ENCODE data around the gene CSH1.

CSH1 gene

GRCh38 chr17:63937319-63937718 is 40.9 kb upstream of the CSH1 start:
- H3K27me3 ChIP-seq (ENCODE audit: control insufficient read depth, insufficient read depth, low read length): no peaks in the 10 kb centered on the region
- H3K9ac ChIP-seq (ENCODE audit: low read depth, low read length): no peak overlapping the region
- H3K4me3 ChIP-seq (ENCODE audit: low read depth, low read length): no peak overlapping the region
- no peaks in the 10 kb centered on the region for H3K9me3 ChIP-seq (ENCODE audit: control insufficient read depth, insufficient read depth, low read length)
- H3K4me1 ChIP-seq (ENCODE audit: control insufficient read depth, insufficient read depth, low read length): no peaks in the 10 kb centered on the region
- peaks cover under 1% of the 10 kb centered on the region for H3K36me3 ChIP-seq (ENCODE audit: control insufficient read depth, insufficient read depth, low read length)

- H3K9ac ChIP-seq (ENCODE audit: low read depth, low read length): no peak overlapping the region
- H3K4me3 ChIP-seq (ENCODE audit: low read depth, low read length): no peak overlapping the region
- H3K27me3 ChIP-seq (ENCODE audit: control insufficient read depth, insufficient read depth, low read length): no peaks in the 10 kb centered on the region
- peaks cover 3% of the 10 kb centered on the region for H3K4me1 ChIP-seq (ENCODE audit: control insufficient read depth, insufficient read depth, low read length)
- H3K9me3 ChIP-seq (ENCODE audit: control insufficient read depth, insufficient read depth, low read length): no peaks in the 10 kb centered on the region
- no peaks in the 10 kb centered on the region for H3K36me3 ChIP-seq (ENCODE audit: control insufficient read depth, insufficient read depth, low read length)
Measured at GRCh38 chr17:63934183-63935112, 38.1 kb upstream of the CSH1 start.

GRCh38 chr17:63933598-63933997 is 37.2 kb upstream of the CSH1 start:
- Histone ChIP-seq H3K9me3 (ENCODE audit: control insufficient read depth, insufficient read depth, low read length) (no peaks in the 10 kb centered on the region), H3K27me3 (ENCODE audit: control insufficient read depth, insufficient read depth, low read length) (no peaks in the 10 kb centered on the region), H3K4me3 (ENCODE audit: low read depth, low read length) (no peak overlapping the region), H3K4me1 (ENCODE audit: control insufficient read depth, insufficient read depth, low read length) (peaks cover 3% of the 10 kb centered on the region), H3K36me3 (ENCODE audit: control insufficient read depth, insufficient read depth, low read length) (no peaks in the 10 kb centered on the region), H3K9ac (ENCODE audit: low read depth, low read length) (no peak overlapping the region)

GRCh38 chr17:63932721-63933120 is 36.3 kb upstream of the CSH1 start:
- no peaks in the 10 kb centered on the region for H3K9me3 ChIP-seq (ENCODE audit: control insufficient read depth, insufficient read depth, low read length)
- no peaks in the 10 kb centered on the region for H3K27me3 ChIP-seq (ENCODE audit: control insufficient read depth, insufficient read depth, low read length)
- H3K4me3 ChIP-seq (ENCODE audit: low read depth, low read length): no peak overlapping the region
- H3K36me3 ChIP-seq (ENCODE audit: control insufficient read depth, insufficient read depth, low read length): no peaks in the 10 kb centered on the region
- no peak overlapping the region for H3K9ac ChIP-seq (ENCODE audit: low read depth, low read length)
- peaks cover 3% of the 10 kb centered on the region for H3K4me1 ChIP-seq (ENCODE audit: control insufficient read depth, insufficient read depth, low read length)

- H3K9me3 ChIP-seq (ENCODE audit: control insufficient read depth, insufficient read depth, low read length): no peaks in the 10 kb centered on the region
- peaks cover 3% of the 10 kb centered on the region for H3K4me1 ChIP-seq (ENCODE audit: control insufficient read depth, insufficient read depth, low read length)
- H3K9ac ChIP-seq (ENCODE audit: low read depth, low read length): no peak within 1 kb of the TSS
- H3K4me3 ChIP-seq (ENCODE audit: low read depth, low read length): no peak within 1 kb of the TSS
- H3K27me3 ChIP-seq (ENCODE audit: control insufficient read depth, insufficient read depth, low read length): no peaks in the 10 kb centered on the region
- no peaks in the 10 kb centered on the region for H3K36me3 ChIP-seq (ENCODE audit: control insufficient read depth, insufficient read depth, low read length)
Measured at GRCh38 chr17:63931981-63932561, 35.7 kb upstream of the CSH1 start, which contains the start of gene CD79B. Gene CD79B, minus strand, starts transcription at chr17:63932331. Its CDS starts 70 bp downstream, at chr17:63932261.

GRCh38 chr17:63930951-63931575 is 34.7 kb upstream of the CSH1 start:
- H3K9me3 ChIP-seq (ENCODE audit: control insufficient read depth, insufficient read depth, low read length): no peaks in the 10 kb centered on the region
- no peak overlapping the region for H3K4me3 ChIP-seq (ENCODE audit: low read depth, low read length)
- H3K9ac ChIP-seq (ENCODE audit: low read depth, low read length): no peak overlapping the region
- H3K27me3 ChIP-seq (ENCODE audit: control insufficient read depth, insufficient read depth, low read length): no peaks in the 10 kb centered on the region
- H3K36me3 ChIP-seq (ENCODE audit: control insufficient read depth, insufficient read depth, low read length): no peaks in the 10 kb centered on the region
- peaks cover 3% of the 10 kb centered on the region for H3K4me1 ChIP-seq (ENCODE audit: control insufficient read depth, insufficient read depth, low read length)

GRCh38 chr17:63929860-63930766 is 33.7 kb upstream of the CSH1 start:
- Histone ChIP-seq H3K27me3 (ENCODE audit: control insufficient read depth, insufficient read depth, low read length) (no peaks in the 10 kb centered on the region), H3K4me3 (ENCODE audit: low read depth, low read length) (no peak overlapping the region), H3K36me3 (ENCODE audit: control insufficient read depth, insufficient read depth, low read length) (no peaks in the 10 kb centered on the region), H3K9me3 (ENCODE audit: control insufficient read depth, insufficient read depth, low read length) (no peaks in the 10 kb centered on the region), H3K4me1 (ENCODE audit: control insufficient read depth, insufficient read depth, low read length) (peaks cover 3% of the 10 kb centered on the region), H3K9ac (ENCODE audit: low read depth, low read length) (no peak overlapping the region)

GRCh38 chr17:63928966-63929695 is 32.8 kb upstream of the CSH1 start:
- no peaks in the 10 kb centered on the region for H3K36me3 ChIP-seq (ENCODE audit: control insufficient read depth, insufficient read depth, low read length)
- peaks cover 3% of the 10 kb centered on the region for H3K4me1 ChIP-seq (ENCODE audit: control insufficient read depth, insufficient read depth, low read length)
- H3K27me3 ChIP-seq (ENCODE audit: control insufficient read depth, insufficient read depth, low read length): no peaks in the 10 kb centered on the region
- H3K4me3 ChIP-seq (ENCODE audit: low read depth, low read length): no peak overlapping the region
- H3K9me3 ChIP-seq (ENCODE audit: control insufficient read depth, insufficient read depth, low read length): no peaks in the 10 kb centered on the region
- H3K9ac ChIP-seq (ENCODE audit: low read depth, low read length): no peak overlapping the region

- H3K9me3 ChIP-seq (ENCODE audit: control insufficient read depth, insufficient read depth, low read length): no peaks in the 10 kb centered on the region
- no peak overlapping the region for H3K9ac ChIP-seq (ENCODE audit: low read depth, low read length)
- H3K27me3 ChIP-seq (ENCODE audit: control insufficient read depth, insufficient read depth, low read length): no peaks in the 10 kb centered on the region
- no peaks in the 10 kb centered on the region for H3K36me3 ChIP-seq (ENCODE audit: control insufficient read depth, insufficient read depth, low read length)
- H3K4me1 ChIP-seq (ENCODE audit: control insufficient read depth, insufficient read depth, low read length): peaks cover 3% of the 10 kb centered on the region
- H3K4me3 ChIP-seq (ENCODE audit: low read depth, low read length): no peak overlapping the region
Measured at GRCh38 chr17:63928172-63928666, 31.8 kb upstream of the CSH1 start.

- Histone ChIP-seq H3K36me3 (ENCODE audit: control insufficient read depth, insufficient read depth, low read length) (no peaks in the 10 kb centered on the region), H3K9ac (ENCODE audit: low read depth, low read length) (no peak overlapping the region)
Measured at GRCh38 chr17:63927464-63928171, 31.2 kb upstream of the CSH1 start.

More at GRCh38 chr17:63927464-63928171, 31.2 kb upstream of the CSH1 start:
- H3K4me1 ChIP-seq (ENCODE audit: control insufficient read depth, insufficient read depth, low read length): peaks cover 3% of the 10 kb centered on the region
- no peaks in the 10 kb centered on the region for H3K9me3 ChIP-seq (ENCODE audit: control insufficient read depth, insufficient read depth, low read length)
- H3K4me3 ChIP-seq (ENCODE audit: low read depth, low read length): no peak overlapping the region
- H3K27me3 ChIP-seq (ENCODE audit: control insufficient read depth, insufficient read depth, low read length): no peaks in the 10 kb centered on the region
